SKM-1 (cell line): ENCODE data around the gene ULBP3.
"Not testable (repeated sequence)": the region's sequence is repeated elsewhere in the genome, so short reads cannot be mapped to it uniquely, and the experiment has no call there.

Experiments used
- DNase-seq: peaks from one replicate; lab custom pipeline; 2025; ENCODE audit not compliant: unreplicated experiment; lab: John Stamatoyannopoulos, UW

Gene ULBP3

GRCh38 chr6:150043501-150044412 is 25.2 kb downstream of the ULBP3 start:
- no peak for DNase-seq

GRCh38 chr6:150043096-150043495 is 25.8 kb downstream of the ULBP3 start:
- DNase-seq = no peak

GRCh38 chr6:150038202-150039062 is 30.5 kb downstream of the ULBP3 start:
- DNase-seq = no peak

- DNase-seq = no peak
Observed at GRCh38 chr6:150037526-150038201, 31.3 kb downstream of the ULBP3 start.

DNA sequence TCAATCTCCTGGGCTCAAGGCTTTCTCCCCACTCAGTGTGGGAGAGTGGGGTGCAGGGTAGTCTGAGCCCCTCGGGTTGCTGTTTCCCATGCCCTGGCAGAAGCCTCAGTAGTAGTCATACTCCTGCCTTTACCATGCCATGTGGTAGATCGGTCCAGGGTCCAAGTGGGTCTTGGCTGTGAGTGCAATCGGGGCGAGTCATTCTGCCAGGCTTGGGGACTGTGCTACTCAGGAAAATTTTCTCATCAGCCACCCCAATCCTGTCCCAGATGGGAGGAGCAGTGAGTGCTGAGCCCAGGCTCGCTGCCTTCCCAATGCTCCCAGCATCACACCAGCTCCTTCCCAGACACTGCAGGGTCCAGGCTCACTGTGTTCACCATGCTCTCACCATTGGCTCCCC is 32.8 kb downstream of the ULBP3 start:
- DNase-seq = no peak

DNA sequence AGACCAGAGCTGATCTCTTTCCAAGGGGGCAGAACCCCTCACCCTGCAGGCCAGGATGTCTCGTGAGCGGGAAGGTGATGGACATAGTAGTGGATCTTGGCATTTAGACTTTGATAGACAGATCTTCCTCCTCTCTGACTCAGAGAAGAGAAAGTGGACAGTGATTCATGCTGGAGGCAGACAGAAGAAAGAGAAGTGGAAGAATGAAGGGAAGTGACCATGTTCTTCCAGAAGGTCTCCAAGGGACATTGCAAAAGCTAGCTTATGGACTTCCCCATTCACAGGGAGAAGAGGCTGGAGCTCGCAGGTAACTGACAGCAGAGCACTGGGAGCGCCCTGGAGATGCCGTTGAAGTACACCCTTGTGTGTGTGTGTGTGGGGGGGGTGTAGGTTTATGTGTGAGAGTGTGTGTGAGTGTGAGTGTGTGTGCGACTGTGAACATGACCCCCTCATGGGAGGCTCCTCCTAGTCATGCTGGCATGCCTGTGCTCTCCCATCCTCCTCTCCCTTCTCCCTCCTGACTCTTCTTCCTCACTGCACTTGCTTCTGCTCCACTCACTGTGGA is 35.6 kb downstream of the ULBP3 start:
- no peak for DNase-seq

GRCh38 chr6:150032598-150032997 is 36.3 kb downstream of the ULBP3 start:
- no peak for DNase-seq

- DNase-seq = no peak
Observed at GRCh38 chr6:150030611-150031010, 38.3 kb downstream of the ULBP3 start.

DNA sequence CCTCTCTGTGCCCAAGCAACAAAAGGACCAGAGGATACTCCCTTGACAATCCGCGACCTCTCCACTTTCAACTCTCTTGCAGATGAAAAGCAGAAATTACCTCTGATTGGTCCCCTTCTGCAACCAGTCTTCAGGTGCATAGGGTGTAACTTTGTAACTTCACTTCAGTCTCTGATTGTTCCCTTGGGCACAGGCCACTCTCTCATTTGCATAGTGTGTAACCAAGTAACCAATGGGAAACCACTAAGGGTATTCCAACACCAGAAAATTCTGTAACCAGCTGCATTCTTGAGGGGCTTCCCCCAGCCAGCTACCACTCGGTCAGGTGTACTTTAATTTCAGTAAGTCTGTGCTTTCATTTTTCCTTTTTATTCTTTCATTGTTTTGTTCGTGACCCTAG is 39.2 kb downstream of the ULBP3 start:
- no peak for DNase-seq

GRCh38 chr6:150029276-150029675 is 39.6 kb downstream of the ULBP3 start:
- DNase-seq = no peak

- DNase-seq = no peak
Observed at GRCh38 chr6:150028799-150029198, 40.1 kb downstream of the ULBP3 start.

GRCh38 chr6:150027806-150028565 is 40.9 kb downstream of the ULBP3 start:
- no peak for DNase-seq

- DNase-seq = no peak
Observed at GRCh38 chr6:150026976-150027805, 41.7 kb downstream of the ULBP3 start.

- DNase-seq = no peak
Observed at GRCh38 chr6:150025201-150025917, 43.6 kb downstream of the ULBP3 start, which contains the start of gene RAET1L. Gene RAET1L (minus strand): TSS chr6:150025532. CDS start chr6:150025471, 61 bp downstream.

DNA sequence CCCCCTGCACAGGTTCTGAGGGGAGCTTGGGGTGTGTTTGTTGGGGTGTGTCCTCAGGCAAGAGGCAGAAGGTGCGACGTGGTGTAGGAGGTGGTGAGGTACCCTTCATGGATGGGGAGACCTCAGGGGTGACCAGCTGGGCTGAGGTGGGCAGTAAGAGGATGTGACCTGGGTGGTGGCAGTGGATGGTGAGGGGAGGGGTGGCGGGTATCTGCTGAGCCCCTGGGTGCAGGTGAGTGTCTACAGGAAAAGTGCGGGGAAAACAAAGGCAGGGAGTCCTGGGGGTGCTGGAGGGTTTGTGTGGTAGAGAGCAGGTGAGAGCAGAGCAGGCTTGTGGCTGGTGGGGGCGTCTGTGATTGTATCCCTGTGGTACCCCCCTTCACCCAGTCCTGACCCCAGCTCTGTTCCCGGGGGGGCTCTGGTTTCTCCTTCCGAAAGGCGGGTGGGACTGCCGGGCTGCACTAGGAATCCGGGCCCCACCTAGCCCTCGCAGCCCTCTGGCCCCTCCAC is 44.2 kb downstream of the ULBP3 start:
- DNase-seq = no peak

- not testable (repeated sequence) for DNase-seq
Observed at GRCh38 chr6:150024021-150024420, 44.9 kb downstream of the ULBP3 start.

DNA sequence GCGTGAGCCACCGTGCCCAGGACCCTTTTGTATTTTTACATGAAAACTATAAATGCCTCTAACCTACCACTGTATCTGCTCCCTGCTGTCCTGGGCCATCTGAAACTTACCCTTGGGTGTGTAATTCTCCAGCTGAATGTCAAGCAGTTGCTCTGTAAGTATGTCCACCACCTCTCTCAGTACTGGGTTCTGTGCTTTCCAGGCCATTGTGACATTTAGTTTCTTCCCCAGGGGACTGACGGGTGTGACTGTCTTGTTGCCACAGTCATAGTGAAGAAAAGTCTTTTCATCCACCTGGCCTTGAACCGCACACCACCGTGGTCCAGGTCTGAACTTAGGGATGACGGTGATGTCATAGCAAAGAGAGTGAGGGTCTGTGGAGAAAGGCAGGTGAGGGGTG is 47.1 kb downstream of the ULBP3 start:
- not testable (repeated sequence) for DNase-seq

DNA sequence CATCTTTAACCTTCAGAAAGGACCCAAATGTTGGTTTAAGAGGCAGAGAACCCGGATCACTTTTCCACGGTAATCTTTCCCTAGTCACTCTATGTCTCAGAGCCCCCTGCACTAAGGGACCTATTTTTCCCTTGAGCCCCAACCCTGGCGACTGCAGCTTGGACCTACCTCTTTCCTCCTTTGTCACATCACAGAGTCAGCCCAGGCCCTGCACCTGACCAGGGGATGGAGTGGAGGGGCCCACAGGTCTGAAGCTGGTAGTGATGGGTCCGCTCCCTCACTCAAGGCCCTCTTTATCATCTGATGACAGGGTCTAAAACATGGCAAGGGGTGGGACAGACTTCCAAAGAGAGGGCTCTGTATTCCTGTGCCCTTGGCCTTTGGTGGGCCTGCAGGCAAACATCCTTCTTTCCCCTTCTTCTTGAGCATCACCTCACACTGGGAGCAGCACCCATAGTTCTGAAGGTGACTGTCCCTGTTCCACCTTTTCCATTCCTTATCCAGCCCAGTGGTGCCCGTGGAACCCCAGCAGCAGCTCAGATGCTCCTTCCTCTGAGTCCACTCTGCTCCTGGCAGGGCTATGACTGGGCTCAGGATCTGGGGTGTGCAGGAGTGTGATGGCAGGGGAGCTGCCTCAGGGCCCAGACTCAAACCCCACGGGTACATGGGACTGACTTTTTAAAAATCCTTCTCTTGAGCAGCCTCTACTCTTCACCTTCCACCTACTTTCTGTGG is 49.9 kb downstream of the ULBP3 start:
- no peak for DNase-seq
